ENCODE measurements around the gene AIF1L.

AIF1L gene

GRCh38 chr9:131096269-131097125 lies at the start of gene AIF1L:
AIF1L (plus strand) TSS chr9:131096531; CDS start chr9:131096630, 99 bp downstream.
- FAIRE-seq, result no peak

DNA sequence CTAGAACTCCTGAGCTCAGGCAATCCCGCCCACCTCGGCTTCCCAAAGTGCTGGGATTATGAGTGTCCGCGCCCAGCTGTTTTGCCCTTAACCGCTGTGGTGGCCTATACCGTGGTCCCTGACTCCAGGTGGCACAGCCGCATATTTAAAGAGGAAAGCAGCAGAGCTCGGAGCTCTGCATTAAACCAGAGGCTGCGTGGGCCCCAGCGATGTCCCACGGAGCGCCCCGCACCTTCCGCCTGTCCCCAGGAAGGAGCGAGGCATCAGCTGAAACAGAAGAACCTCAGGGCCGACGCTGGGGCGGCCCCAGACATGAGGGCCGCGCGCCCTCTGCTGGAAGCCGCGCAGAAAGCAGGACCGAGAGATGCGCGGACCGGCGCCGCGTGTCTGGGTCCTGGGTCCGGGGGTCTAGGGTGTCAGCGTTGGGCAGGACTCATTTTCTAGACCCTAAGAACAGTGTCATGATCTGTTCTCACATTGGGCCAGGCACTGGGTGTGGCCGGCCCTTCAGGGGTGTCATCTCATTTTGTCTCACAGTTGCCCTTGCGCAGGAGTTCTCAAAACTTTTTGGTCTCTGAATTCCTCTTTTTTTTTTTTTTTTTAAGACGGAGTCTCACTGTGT lies 49.6 kb upstream of the AIF1L start:
- no peak for FAIRE-seq

DNA sequence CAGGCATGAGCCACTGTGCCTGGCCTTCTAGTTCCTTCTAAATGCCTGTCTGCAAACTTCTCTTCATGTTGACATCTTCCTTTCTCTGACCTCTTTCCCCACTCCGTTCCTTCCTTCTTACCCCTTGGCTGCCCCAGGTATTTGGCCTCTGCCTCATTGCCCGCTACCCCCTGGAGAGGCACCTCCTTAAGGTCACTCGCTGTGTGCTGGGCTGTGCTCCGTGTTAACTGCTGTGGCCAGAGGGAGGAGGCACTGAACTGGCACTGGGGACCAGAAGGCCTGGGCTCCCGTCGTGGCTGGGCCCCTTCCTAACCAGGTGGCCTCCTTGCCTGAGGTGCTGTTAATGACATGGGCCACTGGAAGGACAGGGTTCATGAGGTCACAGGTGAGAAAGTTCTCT lies 48.0 kb upstream of the AIF1L start:
- FAIRE-seq, result no peak

DNA sequence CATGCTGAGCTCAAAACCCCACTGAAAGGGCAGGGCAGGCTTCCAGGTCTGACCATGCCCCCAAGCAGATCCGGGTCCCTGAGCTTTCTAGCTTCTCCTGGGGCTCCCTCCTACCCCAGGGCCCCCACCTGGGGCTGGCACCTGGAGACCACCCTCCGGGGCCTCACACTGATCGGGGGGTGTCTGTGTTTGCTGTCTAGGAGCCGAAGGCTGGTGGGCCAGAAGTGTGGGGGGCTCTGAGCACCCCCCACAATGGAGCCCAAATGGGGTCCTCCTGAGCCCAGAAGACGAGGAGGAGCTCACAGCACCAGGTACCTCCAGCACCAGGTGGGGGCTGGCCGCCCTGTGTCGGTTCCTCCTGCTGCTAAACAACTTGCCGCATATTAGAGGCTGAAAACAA lies 47.5 kb upstream of the AIF1L start:
- no peak for FAIRE-seq

GRCh38 chr9:131049829-131050715 lies 46.3 kb upstream of the AIF1L start:
- no peak for FAIRE-seq

GRCh38 chr9:131050831-131051230 lies 45.5 kb upstream of the AIF1L start:
- FAIRE-seq, result no peak

- no peak for FAIRE-seq
Measured at GRCh38 chr9:131051592-131052517, 44.5 kb upstream of the AIF1L start.

GRCh38 chr9:131053896-131054295 lies 42.4 kb upstream of the AIF1L start:
- no peak for FAIRE-seq

- FAIRE-seq, result no peak
Measured at GRCh38 chr9:131056781-131057506, 39.4 kb upstream of the AIF1L start.

DNA sequence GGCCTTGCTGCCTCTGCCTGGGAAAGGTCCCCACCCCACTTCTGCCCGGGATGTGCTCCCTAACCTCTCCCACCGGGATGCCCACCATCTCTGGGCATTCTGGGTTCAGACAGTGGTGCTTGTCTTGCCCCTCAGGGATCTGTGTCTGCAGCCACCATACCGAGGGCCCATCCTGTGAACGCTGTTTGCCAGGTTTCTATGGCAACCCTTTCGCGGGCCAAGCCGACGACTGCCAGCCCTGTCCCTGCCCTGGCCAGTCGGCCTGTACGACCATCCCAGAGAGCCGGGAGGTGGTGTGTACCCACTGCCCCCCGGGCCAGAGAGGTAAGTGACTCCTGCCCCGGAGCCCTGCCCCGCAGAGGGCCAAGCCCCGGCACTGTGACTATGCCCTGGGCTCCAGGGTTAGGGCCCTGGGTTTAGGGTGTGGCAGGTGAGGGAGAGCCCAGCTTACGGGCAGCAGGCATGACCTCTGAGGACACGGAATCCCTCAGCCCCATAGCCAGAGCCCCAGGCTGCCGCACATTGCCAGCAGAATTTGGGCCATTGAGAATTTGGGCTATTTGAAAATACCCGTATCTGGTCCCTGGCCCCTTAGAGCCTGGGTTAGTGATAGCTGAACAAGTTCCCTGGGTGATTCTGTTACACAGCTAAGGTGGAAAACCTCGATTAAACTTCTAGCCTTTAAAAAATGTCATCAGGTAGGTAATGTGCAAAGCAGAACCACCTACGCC lies 35.3 kb upstream of the AIF1L start:
- FAIRE-seq, result no peak

DNA sequence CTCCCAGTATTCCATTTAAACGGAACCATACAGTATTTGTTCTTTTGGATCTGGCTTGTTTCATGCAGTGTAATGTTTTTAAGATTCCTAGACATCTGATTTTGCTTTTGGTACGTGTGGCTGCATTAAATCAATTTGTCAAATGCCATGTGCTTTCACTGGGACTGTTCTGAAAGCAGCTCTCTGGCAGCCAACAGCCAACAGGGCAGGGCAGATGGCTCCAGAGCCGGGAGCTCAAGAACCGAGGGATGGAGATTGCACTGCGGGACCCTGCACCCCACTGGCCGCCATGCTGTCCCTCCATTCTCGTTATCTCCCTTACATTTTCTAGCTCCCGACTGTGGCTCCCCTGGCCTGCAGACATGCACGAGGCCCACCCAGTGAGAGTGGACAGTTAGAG lies 33.4 kb upstream of the AIF1L start:
- no peak for FAIRE-seq

GRCh38 chr9:131065599-131065998 lies 30.7 kb upstream of the AIF1L start:
- no peak for FAIRE-seq

GRCh38 chr9:131067625-131068024 lies 28.7 kb upstream of the AIF1L start:
- FAIRE-seq, result no peak

DNA sequence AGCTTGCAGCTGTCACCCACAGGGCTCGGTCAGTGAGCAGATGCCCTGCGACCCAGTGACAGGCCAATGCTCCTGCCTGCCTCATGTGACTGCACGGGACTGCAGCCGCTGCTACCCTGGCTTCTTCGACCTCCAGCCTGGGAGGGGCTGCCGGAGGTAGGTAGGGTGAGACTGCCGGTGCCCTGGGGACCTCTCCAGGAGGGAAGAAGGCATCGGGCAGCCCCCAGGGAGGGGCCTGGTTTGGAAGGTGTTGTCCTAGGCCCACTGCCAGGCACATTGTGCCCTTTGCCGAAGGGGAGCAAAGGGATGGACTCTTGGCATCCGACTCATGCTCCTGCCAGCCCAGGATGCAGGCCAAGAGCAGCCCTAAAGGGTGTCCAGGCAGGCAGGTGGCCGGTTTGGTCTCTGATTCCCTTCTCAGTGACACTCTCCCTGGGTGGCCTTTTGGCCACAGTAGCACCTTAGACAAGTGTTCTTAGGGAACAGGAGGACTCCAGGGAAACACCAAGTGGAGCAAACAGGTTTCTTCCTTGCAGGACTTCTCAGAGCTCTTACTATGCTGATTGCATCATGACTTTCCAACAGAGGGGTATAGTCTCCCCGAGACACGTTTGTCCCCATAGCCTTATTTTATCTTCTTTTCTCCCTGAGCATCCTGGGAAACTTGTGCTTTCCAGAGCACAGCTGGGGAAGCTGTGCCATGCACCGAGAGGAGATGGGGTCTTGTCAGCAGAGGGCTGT lies 28.1 kb upstream of the AIF1L start:
- FAIRE-seq, result no peak

GRCh38 chr9:131069699-131070098 lies 26.6 kb upstream of the AIF1L start:
- FAIRE-seq, result no peak

- no peak for FAIRE-seq
Measured at GRCh38 chr9:131072107-131072870, 24.0 kb upstream of the AIF1L start.

DNA sequence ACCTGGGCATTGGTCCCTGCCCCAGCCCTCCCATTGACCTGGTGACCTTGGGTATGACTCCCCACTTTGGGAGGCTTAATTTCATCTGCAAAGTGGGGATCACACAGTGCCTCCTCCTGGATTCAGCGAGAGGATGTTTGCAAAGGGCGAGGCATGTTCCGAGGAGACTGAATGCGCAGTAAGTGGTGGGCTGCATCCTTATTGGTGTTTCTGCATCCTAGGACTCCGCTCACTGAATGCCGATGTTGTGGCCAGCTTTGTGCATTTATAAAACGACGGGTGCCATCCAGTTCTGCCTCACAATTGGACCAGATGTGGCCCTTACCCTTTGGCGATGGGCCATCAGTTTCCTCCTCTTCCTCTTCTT lies 23.5 kb upstream of the AIF1L start:
- FAIRE-seq, result no peak

DNA sequence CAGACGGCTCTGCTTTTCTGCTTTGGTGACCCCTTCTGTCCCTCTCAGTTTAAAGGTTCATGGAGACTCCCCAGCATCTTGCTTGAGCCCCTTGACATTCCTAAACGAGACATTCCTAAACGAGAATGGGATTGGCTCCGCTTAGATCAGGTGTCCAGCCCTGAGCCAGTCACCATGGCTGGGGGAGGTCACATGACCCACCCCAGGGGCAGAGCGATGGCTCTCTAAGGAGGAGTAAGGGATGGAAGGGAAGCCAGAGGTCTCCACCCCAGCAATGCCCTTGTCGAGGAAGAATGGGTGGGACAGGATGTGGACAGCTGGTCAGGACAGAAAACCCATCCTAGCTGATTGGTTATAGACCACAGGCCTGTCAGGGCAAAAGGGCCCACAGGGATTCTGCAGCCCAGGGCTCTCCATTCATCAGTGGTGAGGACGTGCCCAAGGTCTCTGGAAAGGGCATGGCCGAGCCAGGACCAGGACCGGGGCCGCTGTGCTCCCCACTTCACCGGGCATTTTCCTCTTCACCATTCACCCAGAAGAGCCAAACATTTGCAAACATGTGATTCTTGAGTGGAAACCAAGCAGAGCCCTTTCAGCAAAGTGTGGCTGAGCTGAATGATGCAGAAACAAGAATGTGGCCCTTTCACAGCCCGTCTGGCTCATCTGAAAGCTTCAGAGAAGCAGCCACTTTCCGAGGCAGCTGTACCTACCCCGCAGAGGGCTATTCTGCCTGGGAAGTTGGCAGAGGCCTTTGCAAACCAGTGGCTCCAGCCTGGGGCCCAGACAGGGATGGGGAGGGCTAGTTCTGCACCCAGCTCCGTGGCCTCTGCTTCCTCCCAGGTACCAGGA lies 19.8 kb upstream of the AIF1L start:
- no peak for FAIRE-seq

Data from A204.1 (cell line).